H1 (cell line): ENCODE results near the gene PDE1C. TPM values are rescaled to one million over a fixed set of nuclear protein-coding genes. Genes with fewer than 3 reads are reported as not detected.

ENCODE experiments used
- CTCF ChIA-PET: fragments of 300-600 bp; sonication (Branson Sonifier 250); formaldehyde crosslinking; loops from one replicate; lab custom pipeline; 2021; ENCODE audit not compliant: partially characterized antibody; lab: Charles Lee
- POLR2A ChIA-PET: fragments of 300-600 bp; sonication (Branson Sonifier 250); formaldehyde crosslinking; loops from one replicate; lab custom pipeline; 2021; ENCODE audit warnings: inconsistent platforms; ENCODE audit not compliant: partially characterized antibody; lab: Charles Lee
- DNase-seq, 2 experiments: peaks; one replicate each; pipeline versions ENCODE4 v3.0.0 to v3.0.0-alpha.2; 2010 to 2022; ENCODE audit warnings: low spot score in 2 of 2, low read depth in 1 of 2, mixed read lengths in 1 of 2
- FAIRE-seq: peaks from 2 replicates; lab custom pipeline; 2011; peaks lifted over from hg19 to GRCh38; lab: Jason Lieb, UNC
- H2AFZ ChIP-seq: 2 replicates; pipeline ENCODE4 v1.8.1; 2012; ENCODE audit warnings: low read length, inconsistent platforms
- H2AK5ac ChIP-seq: 2 replicates; pipeline ENCODE4 v1.6.1; 2013; ENCODE audit warnings: low read depth, low read length
- H2BK120ac ChIP-seq: replicated peaks from 2 replicates; pipeline ENCODE3; 2013; ENCODE audit warnings: low read depth, low read length, inconsistent platforms
- H2BK12ac ChIP-seq: 2 replicates; pipeline ENCODE4 v1.6.1; 2013; ENCODE audit warnings: low read depth, low read length
- H2BK15ac ChIP-seq: 2 replicates; pipeline ENCODE4 v1.6.1; 2013; ENCODE audit warnings: low read length
- H2BK20ac ChIP-seq: 2 replicates; pipeline ENCODE4 v1.6.1; 2013; ENCODE audit warnings: low read length
- H2BK5ac ChIP-seq: 2 replicates; pipeline ENCODE4 v1.6.1; 2013; ENCODE audit warnings: low read depth, low read length
- H3K14ac ChIP-seq: 2 replicates; pipeline ENCODE4 v1.6.1; 2013; ENCODE audit warnings: inconsistent platforms; ENCODE audit not compliant: insufficient read length
- H3K18ac ChIP-seq: 2 replicates; pipeline ENCODE4 v1.6.1; 2013; ENCODE audit warnings: low read length; ENCODE audit errors: extremely low read depth
- H3K23ac ChIP-seq: 2 replicates; pipeline ENCODE4 v1.6.1; 2013; ENCODE audit warnings: inconsistent platforms; ENCODE audit not compliant: insufficient read length
- H3K23me2 ChIP-seq: 2 replicates; pipeline ENCODE4 v1.6.1; 2013; ENCODE audit warnings: low read depth, low read length
- H3K27ac ChIP-seq: 2 replicates; pipeline ENCODE4 v1.6.1; 2011; ENCODE audit warnings: low read depth, low read length, inconsistent platforms
- H3K27me3 ChIP-seq, 4 experiments: replicated peaks in 1 of 4; 1 replicate in 1 of 4; 2 replicates in 3 of 4; pipeline versions ENCODE4 v1.6.1 to v1.8.1; 2011 to 2013; ENCODE audit warnings: low read length in 3 of 4, mild to moderate bottlenecking in 3 of 4, inconsistent platforms in 2 of 4, mixed read lengths in 2 of 4, moderate library complexity in 1 of 4; ENCODE audit not compliant: control insufficient read depth in 3 of 4, insufficient read depth in 3 of 4; ENCODE audit errors: extremely low read depth in 1 of 4
- H3K36me3 ChIP-seq, 4 experiments: 2 replicates each; pipeline versions ENCODE4 v1.6.1 to v1.8.1; 2011 to 2013; ENCODE audit warnings: mild to moderate bottlenecking in 4 of 4, low read length in 3 of 4, moderate library complexity in 2 of 4, control low read depth in 1 of 4, inconsistent platforms in 1 of 4; ENCODE audit not compliant: insufficient read depth in 4 of 4, control insufficient read depth in 2 of 4
- H3K4ac ChIP-seq: replicated peaks from 2 replicates; pipeline ENCODE3; 2013; ENCODE audit warnings: low read length, low read depth, mixed read lengths, inconsistent platforms; ENCODE audit not compliant: insufficient read length
- H3K4me1 ChIP-seq, 4 experiments: replicated peaks in 1 of 4; 1 replicate in 1 of 4; 2 replicates in 3 of 4; pipeline versions ENCODE4 v1.6.1 to v1.8.1; 2011 to 2013; ENCODE audit warnings: low read length in 3 of 4, inconsistent platforms in 2 of 4, mixed read lengths in 1 of 4; ENCODE audit not compliant: insufficient read depth in 4 of 4, control insufficient read depth in 3 of 4
- H3K4me2 ChIP-seq, 2 experiments: 2 replicates each; pipeline versions ENCODE4 v1.6.1 to v1.8.1; 2011 to 2013; ENCODE audit warnings: low read depth in 2 of 2, low read length in 2 of 2, control low read depth in 1 of 2, inconsistent platforms in 1 of 2, mild to moderate bottlenecking in 1 of 2; ENCODE audit not compliant: insufficient read depth in 1 of 2
- H3K4me3 ChIP-seq, 4 experiments: fragments of 200-600, 300-600 bp in 1 of 4; sonication (generic), shearing (Covaris generic), sonication (Bioruptor Twin) in 1 of 4; 2 replicates each; pipeline versions ENCODE4 v1.5.1 to v1.8.1; 2011 to 2016; ENCODE audit warnings: low read length in 4 of 4, low read depth in 3 of 4, control low read depth in 2 of 4, inconsistent platforms in 2 of 4, mild to moderate bottlenecking in 2 of 4, mixed read lengths in 1 of 4, moderate library complexity in 1 of 4; ENCODE audit not compliant: insufficient read depth in 2 of 4; ENCODE audit errors: extremely low read depth in 1 of 4
- H3K56ac ChIP-seq: replicated peaks from 2 replicates; pipeline ENCODE3; 2013; ENCODE audit warnings: low read depth, mild to moderate bottlenecking, mixed read lengths, low read length, inconsistent platforms; ENCODE audit not compliant: insufficient read length
- H3K79me1 ChIP-seq: 2 replicates; pipeline ENCODE4 v1.6.1; 2013; ENCODE audit warnings: low read depth, low read length, control low read depth
- H3K79me2 ChIP-seq, 2 experiments: 2 replicates each; pipeline versions ENCODE4 v1.6.1 to v1.8.1; 2012 to 2013; ENCODE audit warnings: low read length in 2 of 2, mild to moderate bottlenecking in 2 of 2, inconsistent platforms in 1 of 2; ENCODE audit not compliant: insufficient read depth in 2 of 2, control insufficient read depth in 1 of 2
- H3K9ac ChIP-seq, 4 experiments: replicated peaks in 1 of 4; 1 replicate in 1 of 4; 2 replicates in 3 of 4; pipeline versions ENCODE4 v1.6.1 to v1.8.1; 2011 to 2013; ENCODE audit warnings: low read depth in 3 of 4, low read length in 3 of 4, control low read depth in 2 of 4, mild to moderate bottlenecking in 2 of 4, moderate library complexity in 2 of 4, inconsistent platforms in 1 of 4; ENCODE audit errors: extremely low read depth in 1 of 4
- H3K9me3 ChIP-seq, 2 experiments: 2 replicates each; pipeline versions ENCODE4 v1.6.1 to v1.8.1; 2012 to 2013; ENCODE audit warnings: mild to moderate bottlenecking in 2 of 2, moderate library complexity in 2 of 2, control low read depth in 1 of 2, inconsistent platforms in 1 of 2, low read depth in 1 of 2, low read length in 1 of 2, mixed read lengths in 1 of 2; ENCODE audit not compliant: insufficient read depth in 2 of 2
- H4K20me1 ChIP-seq, 2 experiments: replicated peaks in 1 of 2; 2 replicates each; pipeline versions ENCODE3 to v1.8.1; 2011 to 2013; ENCODE audit warnings: inconsistent platforms in 2 of 2, low read length in 2 of 2, mild to moderate bottlenecking in 1 of 2; ENCODE audit not compliant: insufficient read depth in 2 of 2, control insufficient read depth in 1 of 2
- H4K5ac ChIP-seq: 2 replicates; pipeline ENCODE4 v1.6.1; 2013; ENCODE audit warnings: low read length, low read depth, mixed read lengths, inconsistent platforms; ENCODE audit not compliant: insufficient read length
- H4K8ac ChIP-seq: 2 replicates; pipeline ENCODE4 v1.8.0; 2013; ENCODE audit warnings: mild to moderate bottlenecking, moderate library complexity, low read length, inconsistent platforms; ENCODE audit not compliant: insufficient read depth; ENCODE audit errors: extremely low read depth
- H4K91ac ChIP-seq: replicated peaks from 2 replicates; pipeline ENCODE3; 2013; ENCODE audit warnings: low read length, mixed read lengths, inconsistent platforms; ENCODE audit not compliant: insufficient read length
- MAFK ChIP-seq: IDR thresholded peaks from 2 replicates; pipeline ENCODE4 v1.6.1; 2012; ENCODE audit warnings: low read depth, mild to moderate bottlenecking, improper control_type of control experiment, low read length
- WGBS, 2 experiments: shearing (Covaris generic) in 1 of 2; methylation state at CpG; one replicate each; pipeline versions ENCODE4 v1.1.6 to v1.1.7; 2013 to 2015; ENCODE audit warnings: low lambda C conversion rate in 2 of 2, mixed read lengths in 2 of 2, inconsistent platforms in 1 of 2, low coverage in 1 of 2, missing lambda C conversion rate in 1 of 2; ENCODE audit not compliant: insufficient replicate concordance in 2 of 2, insufficient coverage in 1 of 2, insufficient read length in 1 of 2; ENCODE audit errors: extremely low coverage in 1 of 2, missing lambda C conversion rate in 1 of 2; 5-methylcytosine and 5-hydroxymethylcytosine counted together
- polyA plus RNA-seq, 7 experiments: library from polyadenylated mRNA; depleted of rRNA in 3 of 7; stranded (reverse) in 5 of 7; unstranded in 2 of 7; fragments of >200 nt in 5 of 7; fragments of 200-250 nt in 2 of 7; gene quantifications; 1 replicate in 5 of 7; 2 replicates in 1 of 7; 4 replicates in 1 of 7; pipeline versions ENCODE4 v1.2.1 to v1.2.3, GENCODE V29; 2011 to 2013; ENCODE audit warnings: missing spikeins in 2 of 7, mixed read lengths in 2 of 7
- total RNA-seq: library from RNA; stranded (reverse); fragmentation: NEBNext Ultra II Directional; extraction: Animal tissue kit (Norgen Biotek cat#: 25700); gene quantifications from 2 replicates; pipeline ENCODE4 v1.2.1, GENCODE V29; 2021

PDE1C gene
- total and polyA plus RNA-seq, 2 of the 8 experiments (the other 6 are each of a cell fraction or from before 2014, with no cell fraction given): 0.11 to 1.1 TPM

DNA sequence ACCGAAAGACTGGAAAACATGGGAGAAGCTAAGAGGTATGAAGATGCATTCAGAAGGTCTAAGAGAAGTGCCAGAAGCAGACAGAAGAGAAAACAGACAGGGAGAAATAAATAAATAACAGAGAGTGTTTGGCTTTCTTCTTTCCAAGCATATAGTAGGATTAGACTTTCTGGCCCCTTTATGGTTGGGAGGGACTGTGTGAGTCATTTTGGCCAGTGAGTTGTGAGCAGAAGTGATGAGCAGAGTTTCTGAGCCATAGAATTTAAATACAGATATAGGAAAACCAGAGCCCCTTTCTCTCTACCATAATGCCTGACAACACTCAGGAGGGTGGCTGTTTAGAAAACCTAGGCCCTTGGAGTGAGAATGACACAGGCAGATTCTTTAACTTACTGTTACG is 212.2 kb downstream of the PDE1C start:
- no peak overlapping the region for H3K4me2 ChIP-seq
- no peak overlapping the region for H3K56ac ChIP-seq
- H3K23ac ChIP-seq: no peak overlapping the region
- H2BK120ac ChIP-seq: no peak overlapping the region
- H3K36me3 ChIP-seq: no peaks in the 10 kb centered on the region
- peaks cover 8 to 27% (median 18%) of the 10 kb centered on the region in 4 experiments for H3K27me3 ChIP-seq
- no peaks in the 10 kb centered on the region for H3K79me2 ChIP-seq
- H3K9ac ChIP-seq: no peak overlapping the region
- H3K79me1 ChIP-seq: no peaks in the 10 kb centered on the region
- no peak overlapping the region for H3K4me3 ChIP-seq
- DNase-seq (no peak), FAIRE-seq (no peak)
- 89% methylated on average over 2 of the region's 2 CpGs; no CpG with 5 or more reads in 1 of the 2 experiments for WGBS, 2 experiments
- H3K18ac ChIP-seq: no peak overlapping the region
- H4K5ac ChIP-seq: no peak overlapping the region
- H3K27ac ChIP-seq: no peak overlapping the region
- no peaks in the 10 kb centered on the region for H3K4me1 ChIP-seq
- H2BK20ac ChIP-seq: no peak overlapping the region
- no peak overlapping the region for H3K4ac ChIP-seq
- no peaks in the 10 kb centered on the region for H4K20me1 ChIP-seq
- H3K23me2 ChIP-seq: no peaks in the 10 kb centered on the region; the same call in 1 of the 2 replicates
- H2AFZ ChIP-seq: no peak overlapping the region
- H2BK5ac ChIP-seq: no peak overlapping the region
- POLR2A ChIA-PET: no interaction called here
- H2BK12ac ChIP-seq: no peak overlapping the region
- no peaks in the 10 kb centered on the region for H3K9me3 ChIP-seq
- H2AK5ac ChIP-seq: no peak overlapping the region
- H2BK15ac ChIP-seq: no peak overlapping the region
- H3K14ac ChIP-seq: no peak overlapping the region
- no peak for TF ChIP-seq MAFK
- H4K91ac ChIP-seq: no peak overlapping the region
- CTCF ChIA-PET: interaction anchor here (0.6 kb wide), 1 partner anchor 29 kb away, joined by 3 read pairs; no protein-coding TSS in a partner anchor
- H4K8ac ChIP-seq: no peak overlapping the region
